NCI-H1092 treated with DMSO at 0.1 percent for 48 hours (cell line): ENCODE results near the gene ITPA.

Experiments
- DNase-seq: peaks from one replicate; lab custom pipeline; 2025; lab: John Stamatoyannopoulos, UW

Gene ITPA

DNA sequence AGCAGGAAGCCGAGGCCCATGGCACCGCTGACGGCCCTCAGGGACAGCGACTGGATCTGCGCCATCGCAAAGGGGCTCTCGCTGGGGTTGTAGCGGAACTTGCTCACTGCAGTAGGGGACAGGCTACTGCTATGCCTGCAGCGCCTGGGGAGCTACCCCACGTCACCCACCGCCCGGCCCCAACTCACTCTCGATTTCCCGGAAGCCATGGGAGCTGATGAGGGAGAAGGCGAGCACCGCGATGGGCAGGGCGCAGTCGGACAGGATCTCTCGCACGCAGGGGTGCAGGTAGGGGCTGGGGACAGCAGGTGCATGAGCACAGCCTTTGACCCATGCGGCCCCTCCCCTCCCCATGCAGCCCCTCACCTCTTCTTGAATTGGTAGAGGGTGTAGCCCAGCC lies 19.9 kb downstream of the ITPA start:
- no peak for DNase-seq

DNA sequence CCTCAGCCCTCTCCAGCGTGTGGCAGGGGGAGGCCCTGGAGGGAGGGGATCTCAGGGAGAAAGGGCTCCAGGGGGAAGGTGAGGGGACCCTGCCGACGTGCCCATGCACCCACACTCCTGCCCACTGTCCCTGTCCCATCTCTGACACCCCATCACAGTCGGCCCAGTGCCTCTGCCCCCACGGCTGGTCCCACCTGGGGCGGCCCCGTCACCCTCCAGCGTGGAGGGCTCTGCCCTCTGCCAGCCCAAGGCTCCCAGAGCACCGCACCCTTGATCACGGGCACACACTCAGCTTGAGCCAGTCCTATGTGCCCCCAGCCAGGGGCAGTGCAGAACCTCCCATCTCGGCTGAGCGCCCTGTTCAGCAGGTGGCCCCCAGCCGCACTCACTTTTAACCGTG lies 20.5 kb downstream of the ITPA start:
- no peak for DNase-seq

- DNase-seq, result no peak
Measured at GRCh38 chr20:3231116-3231515, 21.8 kb downstream of the ITPA start.

GRCh38 chr20:3231889-3232588 lies 22.7 kb downstream of the ITPA start:
- no peak for DNase-seq

- DNase-seq, result no peak
Measured at GRCh38 chr20:3233131-3233990, 24.1 kb downstream of the ITPA start.

DNA sequence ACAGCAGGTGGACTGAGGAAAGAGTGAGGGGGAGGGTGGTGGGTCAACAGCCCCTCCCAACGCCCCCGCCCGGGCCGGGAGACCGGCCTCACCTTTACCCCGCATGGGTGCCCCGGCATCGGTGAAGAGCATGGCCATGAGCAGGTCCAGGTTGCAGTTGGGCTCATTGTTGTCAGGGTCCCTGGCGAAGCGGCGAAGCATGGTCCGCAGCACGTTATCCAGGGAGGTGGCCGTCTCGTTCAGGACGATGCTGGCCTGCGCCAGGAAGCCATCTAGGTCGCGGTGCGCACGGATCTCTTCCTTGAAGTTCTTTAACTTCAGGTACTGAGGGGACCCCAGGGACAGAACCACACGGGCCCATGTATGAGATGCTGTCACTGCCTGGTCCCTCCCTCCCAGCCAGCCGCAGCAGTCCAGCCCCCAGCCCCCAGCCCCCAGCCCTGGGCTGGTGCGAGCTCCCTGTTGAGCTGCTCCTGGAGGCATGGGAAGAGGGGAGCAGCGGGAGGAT lies 24.7 kb downstream of the ITPA start:
- no peak for DNase-seq

DNA sequence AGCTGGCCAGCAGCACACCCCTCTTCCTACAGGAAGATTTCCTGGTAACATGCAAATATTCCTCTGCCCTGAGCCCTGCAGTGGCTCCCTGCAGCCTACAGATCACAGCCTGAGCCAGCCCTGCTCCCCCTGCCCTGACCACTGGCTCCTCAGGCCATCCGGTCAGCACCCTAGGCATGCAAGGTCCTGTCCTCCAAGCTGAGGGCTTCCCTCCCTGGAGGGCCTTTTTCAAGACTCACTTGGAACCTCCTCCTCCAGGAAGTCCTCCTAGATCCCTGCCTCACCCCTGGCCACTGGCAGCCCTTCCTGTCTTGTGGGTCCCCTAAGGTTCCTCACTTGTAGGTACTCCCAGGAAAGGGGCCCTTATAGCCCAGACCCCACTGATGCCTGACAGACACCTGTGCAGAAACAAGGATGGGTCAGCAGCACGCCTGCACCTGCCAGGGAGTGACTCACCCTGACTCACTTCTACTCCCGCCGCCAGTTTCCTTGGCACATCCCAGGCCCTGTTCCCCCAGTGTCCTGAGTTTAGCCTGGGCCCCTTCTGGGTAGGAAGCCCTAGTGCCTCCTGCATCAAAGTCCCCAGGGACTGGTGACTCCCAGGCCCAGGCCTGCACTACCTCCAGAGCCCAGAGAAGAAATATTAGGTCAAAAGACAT lies 26.5 kb downstream of the ITPA start:
- DNase-seq, result no peak

DNA sequence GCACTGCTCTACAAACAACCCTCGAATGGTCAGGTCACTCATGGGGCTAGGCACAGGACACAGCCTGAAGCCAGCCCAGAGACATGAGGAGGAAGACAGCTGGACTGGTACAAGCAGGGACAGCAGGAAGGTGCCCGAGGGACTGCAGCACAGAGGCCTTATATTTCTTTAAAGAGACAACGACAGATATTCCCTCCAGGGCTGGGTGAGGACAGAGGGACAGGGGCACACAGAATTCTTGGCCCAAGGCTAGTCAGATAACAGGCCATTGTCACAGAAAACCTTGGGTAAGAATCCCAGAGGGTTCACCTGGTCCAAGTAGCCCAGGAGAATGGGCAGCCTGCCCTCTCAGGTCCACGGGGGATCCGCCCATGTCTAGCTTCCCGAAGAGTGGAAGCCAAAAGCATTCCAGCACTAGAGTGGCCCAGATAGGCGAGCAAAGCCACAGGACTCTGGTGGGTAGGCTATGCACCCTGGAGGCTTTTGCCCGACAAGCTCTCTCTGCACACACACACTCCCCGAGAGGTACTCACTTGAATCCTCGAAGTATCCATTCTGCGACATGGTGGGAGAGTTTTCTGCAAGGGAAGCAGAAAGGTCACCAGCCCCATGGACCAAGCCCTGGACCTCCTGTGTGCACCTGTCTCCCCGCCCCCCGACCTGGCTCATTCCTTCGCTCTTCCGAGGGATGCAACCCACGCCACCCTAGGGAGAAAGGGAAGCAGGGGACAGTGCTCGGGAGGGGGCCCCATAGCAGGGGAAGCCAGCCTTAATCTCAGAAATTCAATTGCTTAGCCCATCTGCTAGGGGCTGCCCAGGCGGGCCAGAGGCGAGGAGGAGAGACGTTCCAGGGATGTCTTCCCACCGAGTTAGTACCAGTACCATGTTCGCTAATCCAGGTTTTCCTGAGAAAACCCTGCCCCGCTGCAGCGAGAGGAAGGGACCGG lies 28.0 kb downstream of the ITPA start:
- no peak for DNase-seq

DNA sequence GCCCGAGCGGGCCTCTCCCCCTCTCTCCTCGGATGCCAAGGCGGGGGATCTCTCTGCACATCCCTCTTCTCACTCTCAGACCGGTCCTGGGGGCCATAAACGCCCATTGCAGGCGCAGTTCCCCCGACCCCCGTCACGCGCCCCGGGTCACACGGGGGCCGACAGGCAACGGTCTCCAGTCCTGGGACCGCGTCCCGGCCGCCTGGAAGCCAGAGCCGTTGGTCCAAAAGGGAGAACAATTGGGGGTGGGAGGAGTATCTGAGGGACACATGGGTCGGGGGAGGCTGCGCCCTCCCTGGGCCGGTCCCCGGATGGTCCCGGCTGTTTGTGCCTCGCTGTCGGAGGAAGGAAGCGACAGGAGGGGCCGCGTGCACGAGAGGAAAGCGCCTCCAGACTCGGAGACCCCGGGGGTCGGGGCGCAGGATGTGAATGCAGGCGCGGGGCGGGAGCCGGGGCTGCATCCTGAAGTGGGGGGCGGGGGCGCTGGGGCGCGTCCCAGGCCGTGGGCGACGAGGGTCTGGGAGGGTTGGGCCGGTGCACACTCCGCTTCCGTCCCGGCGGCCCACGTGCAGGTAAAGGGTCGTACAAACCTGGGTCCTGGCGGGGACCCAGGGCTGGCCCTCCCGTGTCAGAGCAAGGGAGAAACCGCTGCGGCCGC lies 28.8 kb downstream of the ITPA start:
- no peak for DNase-seq

DNA sequence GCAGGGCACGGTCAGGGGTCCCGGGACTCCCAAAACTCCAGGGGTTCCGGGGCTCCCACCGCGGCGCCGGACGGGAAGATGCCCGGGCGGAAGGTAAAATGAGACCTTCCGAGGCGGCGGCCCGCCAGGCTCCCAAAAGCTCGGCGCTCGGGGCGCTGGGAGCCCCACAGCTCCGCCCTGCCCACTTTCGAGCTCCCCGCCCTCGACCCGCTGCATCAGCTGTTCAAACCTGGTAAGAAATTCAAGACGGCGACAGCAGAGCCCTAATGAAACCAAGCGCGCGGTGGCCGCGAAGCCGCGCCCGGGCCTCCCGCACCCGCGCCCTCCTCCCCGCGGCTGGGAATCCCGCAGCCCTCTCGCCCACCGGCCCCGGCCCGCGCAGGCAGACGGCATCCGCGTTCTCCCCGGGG lies 29.3 kb downstream of the ITPA start:
- DNase-seq, result no peak

DNA sequence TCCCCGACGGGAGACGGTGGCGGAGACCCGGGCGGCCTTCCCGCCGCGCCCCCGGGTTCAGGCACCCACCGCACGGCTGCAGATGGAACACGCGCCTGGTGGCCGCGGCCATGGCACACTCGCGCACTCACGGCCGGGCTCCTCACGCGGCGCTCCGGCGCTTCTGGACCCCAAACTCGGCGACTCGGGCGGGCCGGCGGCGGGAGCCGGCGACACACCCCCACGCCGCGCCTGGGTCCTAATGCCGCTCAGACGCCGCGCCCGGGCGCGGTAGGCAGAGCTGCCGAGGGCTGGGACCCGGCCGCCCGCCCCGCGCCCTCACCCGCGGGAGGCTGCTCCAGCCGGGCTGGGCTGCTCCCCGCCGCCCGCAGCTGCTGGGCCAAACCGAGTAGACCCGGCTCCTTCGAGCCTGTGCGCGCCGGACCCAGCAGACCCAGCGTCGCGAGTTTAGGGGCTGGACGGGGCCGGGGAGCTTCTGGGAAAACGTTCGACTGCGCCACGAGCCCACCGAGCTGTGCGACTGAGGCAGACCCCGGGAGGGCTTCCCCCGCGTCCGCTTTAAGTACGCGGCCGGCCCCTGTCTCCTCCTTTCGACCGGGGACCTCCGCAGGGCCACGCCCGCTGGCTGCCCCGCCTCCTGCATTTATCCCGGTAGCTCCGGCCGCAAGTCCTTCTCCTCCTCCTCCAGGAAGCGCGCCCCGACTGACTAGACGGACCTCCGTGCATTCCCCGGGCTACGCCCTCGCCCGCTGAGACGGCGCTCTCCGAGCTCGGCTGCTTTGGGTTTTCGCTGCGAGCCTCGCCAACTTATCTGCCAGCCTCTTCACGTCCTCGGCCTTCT lies 29.9 kb downstream of the ITPA start, which contains the start of gene SLC4A11:
Gene SLC4A11, minus strand, starts transcription at position 165 of the 841 bp plus-strand sequence. Its CDS starts 53 bp downstream, at position 112.
- DNase-seq, result peak; percentile 29

- no peak for DNase-seq
Measured at GRCh38 chr20:3239867-3240775, 30.8 kb downstream of the ITPA start.

DNA sequence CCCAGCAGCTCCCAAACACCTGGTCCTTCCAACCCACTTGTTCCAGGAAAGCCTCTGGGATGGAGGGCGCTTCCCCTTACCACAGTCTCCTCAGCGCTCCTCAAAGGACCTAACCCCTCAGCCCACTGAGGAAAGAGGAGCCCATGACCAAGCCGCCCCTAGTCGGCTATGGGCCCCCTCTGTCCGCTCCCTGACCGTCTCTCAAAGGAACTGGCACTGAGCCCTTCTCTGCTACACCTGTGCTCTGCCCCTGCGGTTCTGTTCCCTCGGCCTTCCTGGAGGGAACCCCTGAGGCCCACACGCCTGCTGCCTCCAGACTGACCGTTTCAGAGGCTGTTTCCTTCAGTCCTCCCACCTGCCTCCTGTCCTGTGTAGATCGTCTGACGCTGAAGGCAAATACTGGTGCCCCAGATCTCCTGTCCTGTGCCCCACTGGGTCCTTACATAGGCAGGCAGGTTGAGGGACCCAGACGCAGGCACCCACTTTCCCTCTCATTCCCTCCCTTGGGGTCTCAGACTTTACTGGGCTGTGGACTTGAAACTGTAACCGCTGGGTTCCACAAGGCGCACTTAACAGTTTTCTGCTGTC lies 31.6 kb downstream of the ITPA start:
- DNase-seq, result no peak

- no peak for DNase-seq
Measured at GRCh38 chr20:3242172-3242692, 32.9 kb downstream of the ITPA start.

- no peak for DNase-seq
Measured at GRCh38 chr20:3243718-3244358, 34.5 kb downstream of the ITPA start.

- DNase-seq, result no peak
Measured at GRCh38 chr20:3244613-3245012, 35.3 kb downstream of the ITPA start.

DNA sequence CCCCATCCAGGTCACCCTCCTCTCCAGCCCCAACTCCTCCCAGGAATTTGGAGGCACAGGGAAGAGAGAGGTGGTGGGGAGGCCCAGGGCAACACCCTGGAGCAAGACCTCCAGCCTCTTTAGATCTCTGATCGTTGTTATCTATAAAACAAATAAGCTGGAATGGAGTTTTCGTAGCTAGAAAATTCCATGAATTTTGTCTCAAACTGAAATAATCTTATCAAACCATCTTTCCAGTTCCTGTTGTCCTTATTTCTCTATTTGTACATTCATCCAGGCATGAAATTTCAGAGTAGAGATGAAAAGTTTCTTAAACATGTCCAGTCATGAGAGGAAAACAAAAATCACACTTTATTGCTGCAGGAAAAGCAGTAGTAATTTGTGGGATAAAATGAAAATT lies 35.9 kb downstream of the ITPA start:
- DNase-seq, result no peak

DNA sequence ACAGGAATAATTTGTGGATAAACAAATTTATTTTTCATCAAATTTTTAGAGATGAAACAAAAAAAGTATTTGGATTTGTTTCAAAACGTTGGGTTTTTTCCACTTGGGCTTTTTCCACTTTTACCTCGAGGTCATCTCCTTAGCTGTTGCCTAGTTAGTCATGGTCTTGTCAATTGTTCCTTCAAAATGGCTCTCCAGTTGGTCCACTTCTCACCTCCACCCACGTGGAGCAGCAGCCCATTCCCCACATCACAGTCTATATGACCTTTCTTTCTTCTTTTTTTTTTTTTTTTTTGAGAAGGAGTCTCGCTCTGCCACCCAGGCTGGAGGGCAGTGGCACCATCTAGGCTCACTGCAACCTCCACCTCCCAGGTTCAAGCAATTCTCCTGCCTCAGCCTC lies 36.4 kb downstream of the ITPA start:
- no peak for DNase-seq
